CD4-positive, alpha-beta T cell treated with Interleukin-4 for 1 hour (primary cell): ENCODE results near the gene SLC9A9.
"Not testable (repeated sequence)": the region's sequence is repeated elsewhere in the genome, so short reads cannot be mapped to it uniquely, and the experiment has no call there.

Experiments used
- DNase-seq, 2 donors: peaks; one replicate each; pipeline ENCODE4 v3.0.0-alpha.2; 2020 to 2022

SLC9A9 gene

GRCh38 chr3:143808030-143808429, 40.2 kb downstream of the SLC9A9 start:
- no peak for DNase-seq

- DNase-seq, result no peak
Observed at GRCh38 chr3:143806038-143806437, 42.2 kb downstream of the SLC9A9 start.

- DNase-seq, result not testable (repeated sequence)
Observed at GRCh38 chr3:143805476-143805875, 42.8 kb downstream of the SLC9A9 start.

- not testable (repeated sequence) for DNase-seq
Observed at GRCh38 chr3:143801046-143801445, 47.2 kb downstream of the SLC9A9 start.

- DNase-seq, result not testable (repeated sequence)
Observed at GRCh38 chr3:143798151-143798550, 50.1 kb downstream of the SLC9A9 start.

GRCh38 chr3:143795874-143796273, 52.4 kb downstream of the SLC9A9 start:
- DNase-seq, result no peak

GRCh38 chr3:143794793-143795462, 53.3 kb downstream of the SLC9A9 start:
- no peak for DNase-seq

- no peak for DNase-seq
Observed at GRCh38 chr3:143793971-143794370, 54.3 kb downstream of the SLC9A9 start.

GRCh38 chr3:143791386-143791785, 56.9 kb downstream of the SLC9A9 start:
- DNase-seq, result no peak

GRCh38 chr3:143786219-143787191, 61.8 kb downstream of the SLC9A9 start:
- no peak for DNase-seq

- no peak for DNase-seq
Observed at GRCh38 chr3:143784446-143784845, 63.8 kb downstream of the SLC9A9 start.

- DNase-seq, result no peak
Observed at GRCh38 chr3:143783851-143784370, 64.4 kb downstream of the SLC9A9 start.

GRCh38 chr3:143775459-143775858, 72.8 kb downstream of the SLC9A9 start:
- DNase-seq, result peak in 1 of 2 donors; percentile 60

GRCh38 chr3:143771939-143772338, 76.3 kb downstream of the SLC9A9 start:
- no peak for DNase-seq

GRCh38 chr3:143771258-143771657, 77.0 kb downstream of the SLC9A9 start:
- no peak for DNase-seq

- DNase-seq, result no peak
Observed at GRCh38 chr3:143770391-143770790, 77.9 kb downstream of the SLC9A9 start.

GRCh38 chr3:143769616-143770015, 78.7 kb downstream of the SLC9A9 start:
- no peak for DNase-seq

- no peak for DNase-seq
Observed at GRCh38 chr3:143764840-143765239, 83.4 kb downstream of the SLC9A9 start.

- no peak for DNase-seq
Observed at GRCh38 chr3:143763564-143764162, 84.6 kb downstream of the SLC9A9 start.

- no peak for DNase-seq
Observed at GRCh38 chr3:143757691-143758090, 90.6 kb downstream of the SLC9A9 start.

- no peak for DNase-seq
Observed at GRCh38 chr3:143755978-143756377, 92.3 kb downstream of the SLC9A9 start.

GRCh38 chr3:143754090-143754489, 94.2 kb downstream of the SLC9A9 start:
- no peak for DNase-seq

- no peak for DNase-seq
Observed at GRCh38 chr3:143753456-143753855, 94.8 kb downstream of the SLC9A9 start.
